Epithelial cell of proximal tubule (primary cell): ENCODE results near the gene TBXA2R. TPM values are rescaled to one million over a fixed set of nuclear protein-coding genes. Genes with fewer than 3 reads are reported as not detected.

Experiments used
- DNase-seq: peaks from one replicate; pipeline ENCODE4 v3.0.0-alpha.2; 2011; ENCODE audit warnings: low read depth
- H3K4me3 ChIP-seq: 2 replicates; pipeline ENCODE4 v1.5.1; 2011; ENCODE audit warnings: low read depth, mild to moderate bottlenecking, low read length
- total RNA-seq: library from RNA; depleted of rRNA; stranded (reverse); fragments of >200 nt; gene quantifications from 2 replicates; pipeline ENCODE4 v1.2.3, GENCODE V29; 2015
- TF ChIP-seq, protein P1 (sequence below): conservative IDR thresholded peaks from 2 replicates; pipeline ENCODE4 v1.5.1; 2012; ENCODE audit warnings: low read depth, mild to moderate bottlenecking, low read length

TBXA2R gene
- total RNA-seq, 1 donor from 2014 or later = 0.17 TPM

DNA sequence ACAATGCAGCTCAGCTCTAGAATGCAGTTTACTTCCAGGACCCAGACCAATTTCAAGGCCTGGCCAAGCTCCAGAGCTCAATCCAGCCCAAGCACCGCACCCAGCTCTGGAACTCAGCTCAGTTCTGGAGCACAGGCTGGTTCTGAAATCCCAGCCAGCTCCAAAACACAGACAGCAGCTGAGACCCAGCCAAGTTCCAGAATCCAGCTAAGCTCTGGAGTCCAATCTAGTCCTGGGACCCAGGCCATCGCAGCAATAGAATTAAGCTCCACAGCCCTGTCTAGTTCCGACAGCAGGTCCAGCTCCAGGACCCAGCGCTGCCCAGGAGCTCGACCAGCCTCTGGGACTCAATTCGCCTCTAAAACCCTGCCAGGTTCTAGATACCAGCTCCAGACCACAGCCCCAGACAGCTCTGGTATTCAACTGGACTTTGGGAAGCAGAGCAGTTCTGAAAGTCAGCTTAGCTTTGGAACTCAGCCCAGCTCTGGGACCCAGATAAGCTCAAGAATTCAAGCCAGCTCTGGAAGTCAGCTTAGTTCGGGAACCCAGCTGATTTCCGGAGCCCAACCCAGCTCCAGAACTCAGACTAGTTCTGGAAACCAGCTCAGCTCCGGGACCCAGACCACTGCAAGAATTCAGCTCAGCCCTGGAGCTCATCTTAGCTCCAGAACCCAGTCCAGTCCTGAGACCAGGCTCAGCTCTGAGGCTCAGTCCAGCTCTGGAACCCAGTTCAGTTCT is 14.6 kb downstream of the TBXA2R start:
- H3K4me3 ChIP-seq = no peak overlapping the region
- DNase-seq = no peak
- TF ChIP-seq, protein P1, sequence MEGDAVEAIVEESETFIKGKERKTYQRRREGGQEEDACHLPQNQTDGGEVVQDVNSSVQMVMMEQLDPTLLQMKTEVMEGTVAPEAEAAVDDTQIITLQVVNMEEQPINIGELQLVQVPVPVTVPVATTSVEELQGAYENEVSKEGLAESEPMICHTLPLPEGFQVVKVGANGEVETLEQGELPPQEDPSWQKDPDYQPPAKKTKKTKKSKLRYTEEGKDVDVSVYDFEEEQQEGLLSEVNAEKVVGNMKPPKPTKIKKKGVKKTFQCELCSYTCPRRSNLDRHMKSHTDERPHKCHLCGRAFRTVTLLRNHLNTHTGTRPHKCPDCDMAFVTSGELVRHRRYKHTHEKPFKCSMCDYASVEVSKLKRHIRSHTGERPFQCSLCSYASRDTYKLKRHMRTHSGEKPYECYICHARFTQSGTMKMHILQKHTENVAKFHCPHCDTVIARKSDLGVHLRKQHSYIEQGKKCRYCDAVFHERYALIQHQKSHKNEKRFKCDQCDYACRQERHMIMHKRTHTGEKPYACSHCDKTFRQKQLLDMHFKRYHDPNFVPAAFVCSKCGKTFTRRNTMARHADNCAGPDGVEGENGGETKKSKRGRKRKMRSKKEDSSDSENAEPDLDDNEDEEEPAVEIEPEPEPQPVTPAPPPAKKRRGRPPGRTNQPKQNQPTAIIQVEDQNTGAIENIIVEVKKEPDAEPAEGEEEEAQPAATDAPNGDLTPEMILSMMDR = no peak

- no peak for DNase-seq
- H3K4me3 ChIP-seq = no peak overlapping the region
- TF ChIP-seq, protein P1 = no peak
Measured at GRCh38 chr19:3590991-3591659, 15.6 kb downstream of the TBXA2R start.

DNA sequence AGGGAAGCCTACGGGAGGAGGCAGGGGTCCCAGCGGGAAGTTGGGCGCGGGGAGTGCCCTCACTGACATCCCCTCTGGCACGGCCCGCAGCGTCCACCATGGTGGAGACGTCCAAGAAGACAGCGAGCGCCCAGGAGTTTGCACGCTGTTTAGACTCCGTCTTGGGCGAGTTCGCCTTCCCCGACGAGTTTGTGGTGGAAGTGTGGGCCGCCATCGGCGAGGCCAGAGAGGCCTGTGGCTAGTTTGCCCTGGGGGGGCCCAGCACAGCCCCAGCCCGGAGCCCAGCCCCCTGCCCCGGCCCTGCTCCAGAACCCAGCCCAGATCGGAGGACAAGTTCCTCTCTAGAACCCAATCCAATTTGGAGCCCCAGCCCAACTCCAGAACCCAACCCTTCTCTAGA is 16.7 kb downstream of the TBXA2R start:
- no peak overlapping the region for H3K4me3 ChIP-seq
- DNase-seq = no peak
- TF ChIP-seq, protein P1 = no peak

DNA sequence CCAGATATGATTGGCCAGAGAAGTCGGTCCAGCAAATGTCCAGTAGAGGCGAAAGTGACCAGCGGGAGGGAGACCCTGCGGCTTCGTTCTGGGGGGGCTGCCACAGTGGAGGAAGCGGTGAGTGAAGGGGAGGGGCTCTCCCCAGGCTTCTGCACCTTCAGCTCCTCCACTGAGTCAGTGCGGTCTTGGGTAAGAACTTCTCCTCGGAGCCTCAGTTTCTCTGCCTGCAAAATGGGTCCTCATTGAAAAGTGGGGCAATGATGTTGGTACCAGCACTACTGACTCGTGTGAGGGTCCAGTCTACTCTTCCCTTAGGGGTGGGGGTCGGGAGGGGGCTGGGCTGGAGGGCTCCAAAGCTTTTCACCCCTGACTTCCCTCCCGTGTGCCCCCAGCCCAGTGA is 17.2 kb downstream of the TBXA2R start:
- TF ChIP-seq, protein P1 = no peak
- H3K4me3 ChIP-seq = no peak overlapping the region
- no peak for DNase-seq

DNA sequence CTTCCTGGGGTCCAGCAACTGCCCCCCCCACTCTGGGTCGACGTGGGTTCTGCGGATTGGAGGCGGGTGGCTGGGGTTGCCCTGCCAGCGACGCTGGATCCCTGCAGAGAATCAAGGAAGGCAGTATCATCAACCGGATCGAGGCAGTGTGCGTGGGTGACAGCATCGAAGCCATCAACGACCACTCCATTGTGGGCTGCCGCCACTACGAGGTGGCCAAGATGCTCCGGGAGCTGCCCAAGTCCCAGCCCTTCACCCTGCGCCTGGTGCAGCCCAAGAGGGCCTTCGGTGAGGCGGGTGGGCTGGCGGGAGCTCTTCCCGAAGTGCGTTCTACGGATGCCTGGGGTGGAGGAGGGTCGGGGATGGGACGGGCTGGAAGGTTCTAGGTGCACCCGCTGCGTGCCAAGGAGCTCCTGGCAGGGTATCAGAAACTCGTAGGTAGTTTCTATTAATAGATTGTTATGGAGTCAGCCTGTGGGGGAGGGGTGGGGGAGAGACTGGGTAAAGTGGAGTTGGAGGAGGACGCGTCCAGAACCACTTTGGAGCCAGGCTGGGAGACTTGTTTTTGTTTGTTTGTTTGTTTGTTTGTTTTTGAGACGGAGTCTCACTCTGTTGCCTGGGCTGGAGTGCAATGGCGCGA is 19.8 kb downstream of the TBXA2R start:
- no peak overlapping the region for H3K4me3 ChIP-seq
- TF ChIP-seq, protein P1 = no peak
- no peak for DNase-seq

- no peak overlapping the region for H3K4me3 ChIP-seq
- TF ChIP-seq, protein P1 = peak; percentile 57
- no peak for DNase-seq
Measured at GRCh38 chr19:3586127-3586626, 20.5 kb downstream of the TBXA2R start.
